Retina (tissue), 1 donor: ENCODE results near the gene RFT1.
"Not testable (repeated sequence)": the region's sequence is repeated elsewhere in the genome, so short reads cannot be mapped to it uniquely, and the experiment has no call there.

Source experiments
- DNase-seq: peaks from one replicate; pipeline ENCODE4 v3.0.0-alpha.2; 2016

RFT1 gene

DNA sequence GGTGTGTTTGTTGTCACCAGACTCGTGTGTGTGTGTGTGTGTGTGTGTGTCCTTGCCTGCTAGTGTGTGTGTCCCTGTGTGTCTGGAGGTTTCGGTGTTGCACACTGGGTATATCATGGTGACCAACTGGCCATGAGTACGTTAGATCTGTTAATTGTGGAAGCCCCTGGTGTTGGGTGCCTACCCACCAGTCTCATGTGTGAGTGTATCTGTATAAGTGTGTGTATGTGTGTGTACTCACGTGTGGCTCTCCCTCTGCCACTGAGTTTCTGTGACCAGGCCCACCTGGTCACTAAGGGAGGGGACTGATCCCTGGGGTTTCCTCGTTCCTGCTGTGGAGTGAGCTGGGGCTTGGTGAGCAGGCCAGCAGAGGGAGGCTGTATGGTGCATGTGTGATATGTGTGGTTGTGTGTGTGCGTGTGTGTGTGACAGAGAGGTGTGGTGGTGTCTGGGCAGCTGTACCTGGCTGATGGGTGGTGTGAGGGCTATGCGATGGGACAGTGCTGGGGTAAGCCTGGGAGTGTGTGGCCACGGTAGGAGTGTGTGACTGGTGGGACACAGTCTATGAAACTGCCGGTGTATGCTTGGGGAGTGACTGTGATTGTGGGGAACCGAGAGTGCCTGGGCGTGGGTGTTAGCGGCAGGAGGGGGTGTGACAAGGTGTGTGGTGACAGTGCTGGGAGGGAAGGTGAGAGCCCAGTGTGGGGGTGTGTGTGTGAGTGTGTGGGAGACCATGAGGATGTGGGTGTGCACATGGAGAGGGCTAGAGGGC, 32.6 kb upstream of the RFT1 start:
- peak; percentile 27 for DNase-seq

DNA sequence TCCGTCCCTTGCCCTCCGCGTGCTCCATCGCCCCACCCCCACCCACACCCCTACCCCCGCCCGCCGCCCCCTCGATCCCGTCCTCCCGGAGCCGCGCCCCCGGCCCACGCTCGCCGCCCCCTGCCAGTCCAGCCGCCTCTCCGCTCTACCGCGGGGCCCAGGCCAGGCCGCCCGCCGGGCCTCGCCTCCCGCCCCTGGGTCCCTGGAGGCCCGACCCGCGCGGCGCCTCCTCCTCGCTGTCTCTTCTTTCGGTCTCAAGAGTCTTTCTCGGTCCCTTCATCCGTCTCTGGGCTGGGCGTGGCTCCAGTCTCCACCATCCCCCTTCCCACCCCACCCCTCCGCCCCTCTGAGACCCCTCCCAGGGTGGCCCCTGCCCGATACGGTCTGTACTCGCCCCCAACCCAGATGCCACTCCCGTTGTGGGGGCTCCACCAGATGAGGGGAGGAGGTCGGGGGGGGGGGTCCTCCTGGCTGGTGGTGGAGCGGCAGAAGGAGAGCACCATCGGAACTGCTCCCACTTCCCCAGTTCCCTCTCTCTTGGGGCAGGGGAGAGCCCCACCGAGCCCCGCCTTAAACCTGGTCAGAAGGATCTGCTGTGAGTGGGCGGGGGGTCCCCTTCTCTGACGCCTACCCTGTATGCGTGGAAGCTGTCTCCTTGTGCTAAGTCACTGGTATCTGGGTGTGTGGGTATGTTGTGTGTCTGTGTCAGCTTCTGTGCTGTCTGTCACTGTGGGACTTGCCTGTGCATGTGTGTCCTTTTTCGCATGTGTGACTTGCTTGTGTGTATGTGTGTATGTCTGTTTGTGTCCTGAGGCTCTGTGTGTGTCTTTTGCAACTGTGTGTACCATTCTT, 31.8 kb upstream of the RFT1 start:
- peak; percentile 54 for DNase-seq

DNA sequence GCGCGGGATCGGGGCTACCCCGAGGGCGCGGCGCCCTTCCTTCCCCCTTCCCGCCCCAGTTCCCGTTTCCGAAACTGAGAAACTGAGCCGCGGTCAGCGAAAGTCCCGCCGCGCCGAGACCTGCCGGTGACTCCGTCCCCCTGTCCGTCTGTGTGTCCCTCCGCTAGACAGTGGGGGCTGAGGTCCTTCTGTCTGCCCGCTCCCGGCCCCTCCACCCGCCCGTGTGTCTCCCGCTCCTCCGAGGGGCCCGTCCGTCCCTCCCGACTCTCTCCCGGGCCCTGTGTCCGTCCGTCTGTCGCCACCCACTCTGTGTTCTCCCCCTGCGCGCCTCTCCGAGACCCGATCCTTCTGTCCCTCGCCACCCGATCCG, 31.2 kb upstream of the RFT1 start:
- peak; percentile 61 for DNase-seq

- DNase-seq, result peak; percentile 69
These were observed 30.6 kb upstream of the RFT1 start, which contains the start of gene PRKCD for GRCh38 chr3:53160660-53161449. TSS of gene PRKCD (plus strand) at chr3:53161209. CDS start at chr3:53178423, 17,214 bp downstream.

- DNase-seq, result no peak
These were observed 29.9 kb upstream of the RFT1 start for GRCh38 chr3:53160061-53160659.

- no peak for DNase-seq
These were observed 29.2 kb upstream of the RFT1 start for GRCh38 chr3:53159156-53160060.

DNA sequence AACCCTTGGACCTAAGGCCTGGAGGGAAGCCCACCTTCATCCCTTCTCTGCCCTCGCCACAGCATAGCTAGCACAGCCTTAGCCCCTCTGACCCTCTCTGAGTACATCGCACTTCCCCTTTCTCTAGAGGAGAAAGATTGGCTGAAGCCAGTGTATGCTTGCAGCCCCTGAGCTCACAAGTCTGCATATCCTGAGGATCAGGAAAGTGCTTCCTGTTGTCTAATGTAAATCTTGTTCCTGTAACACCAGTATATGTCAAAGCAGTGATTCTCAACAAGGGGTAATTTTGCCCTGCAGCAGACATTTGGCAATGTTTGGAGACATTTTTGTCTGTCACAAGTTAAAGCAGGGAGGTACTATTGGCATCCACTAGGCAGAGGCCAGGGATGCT, 28.5 kb upstream of the RFT1 start:
- DNase-seq, result no peak

GRCh38 chr3:53157974-53158580, 27.8 kb upstream of the RFT1 start:
- DNase-seq, result no peak

DNA sequence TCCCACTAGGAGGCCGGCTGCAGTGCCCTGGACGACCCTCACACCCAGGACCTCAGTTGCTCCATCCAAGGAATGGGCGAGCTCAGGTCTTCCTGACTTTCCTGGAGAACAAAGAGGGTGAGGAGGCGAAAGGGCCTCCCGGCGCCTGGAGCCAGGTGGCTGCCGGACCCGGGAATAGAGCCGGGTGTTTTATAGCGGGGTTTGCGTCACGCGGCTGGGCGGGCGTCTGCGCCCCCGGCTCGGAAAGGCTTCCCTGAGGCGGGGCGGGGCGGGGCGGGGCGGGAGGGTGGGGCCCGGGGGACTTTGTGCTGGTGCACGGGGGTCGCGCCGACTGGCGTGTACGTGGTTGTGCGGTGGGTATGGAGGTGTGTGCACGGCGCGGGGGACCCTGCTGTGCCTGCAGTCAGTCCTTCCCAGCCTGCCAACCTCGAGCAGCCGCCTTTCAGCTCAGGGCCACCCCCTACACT, 26.2 kb upstream of the RFT1 start:
- DNase-seq, result no peak

DNA sequence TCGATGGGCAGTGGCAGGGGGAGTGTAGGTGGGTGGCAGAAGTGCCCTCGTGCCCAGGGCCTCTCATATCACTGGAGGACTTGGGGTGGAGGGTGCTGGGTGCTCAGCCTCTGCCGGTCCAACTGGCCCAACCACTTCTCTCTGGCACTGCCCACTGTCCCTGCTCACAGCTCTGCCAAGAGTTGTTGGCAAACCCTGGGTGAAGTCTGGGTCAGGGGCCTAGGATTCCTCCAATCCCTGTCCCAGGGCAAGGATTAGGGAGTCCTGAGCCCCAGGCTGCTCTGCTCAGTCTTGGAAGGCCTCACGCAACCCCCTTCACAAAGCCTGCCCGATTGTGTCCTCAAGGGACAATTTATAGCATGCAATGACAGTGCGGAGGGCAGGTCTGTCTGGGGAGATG, 25.5 kb upstream of the RFT1 start:
- DNase-seq, result no peak

DNA sequence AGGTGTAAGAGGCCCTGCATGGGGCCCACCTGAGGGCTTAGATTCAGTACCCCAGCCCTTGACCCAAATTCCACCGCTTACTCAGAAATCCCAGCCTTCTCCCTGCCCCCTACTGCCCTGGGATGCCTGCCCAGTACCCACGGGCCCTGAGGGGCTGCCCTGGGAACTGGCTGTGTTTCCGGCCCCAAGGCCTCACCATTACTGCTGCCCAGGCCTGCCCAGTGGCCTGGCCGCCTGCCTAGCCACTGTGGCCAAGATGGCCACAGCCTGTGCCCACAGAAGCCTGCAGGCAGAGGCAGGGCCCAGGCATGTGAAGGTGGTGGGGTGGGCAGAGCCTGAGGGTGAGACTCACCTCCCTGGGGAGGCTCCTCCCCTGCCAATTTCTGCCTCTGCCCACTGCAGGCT, 24.6 kb upstream of the RFT1 start:
- no peak for DNase-seq

GRCh38 chr3:53153980-53154379, 23.7 kb upstream of the RFT1 start:
- DNase-seq, result no peak

GRCh38 chr3:53153264-53153823, 23.1 kb upstream of the RFT1 start:
- no peak for DNase-seq

- no peak for DNase-seq
These were observed 21.8 kb upstream of the RFT1 start for GRCh38 chr3:53151870-53152660.

DNA sequence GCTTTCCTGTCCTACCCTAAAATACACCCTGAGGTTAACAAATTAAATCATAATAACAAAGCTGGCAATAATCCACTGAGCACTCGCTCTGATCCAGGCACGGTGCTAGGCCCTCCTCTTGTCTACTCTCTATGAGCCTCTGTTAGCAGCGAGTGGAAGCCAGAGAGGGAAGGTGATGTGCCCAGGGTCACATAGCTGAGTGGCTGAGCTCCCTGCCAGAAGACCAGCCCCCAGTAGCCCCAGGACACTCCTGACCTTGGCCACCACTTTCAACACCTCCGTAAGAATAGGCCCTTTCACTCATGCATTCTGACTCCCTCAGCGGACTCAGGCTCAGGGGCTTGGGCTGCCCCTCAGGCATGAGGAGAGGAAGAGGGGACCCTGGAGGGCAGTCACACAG, 21.2 kb upstream of the RFT1 start:
- no peak for DNase-seq

GRCh38 chr3:53151086-53151438, 20.8 kb upstream of the RFT1 start:
- DNase-seq, result not testable (repeated sequence)

DNA sequence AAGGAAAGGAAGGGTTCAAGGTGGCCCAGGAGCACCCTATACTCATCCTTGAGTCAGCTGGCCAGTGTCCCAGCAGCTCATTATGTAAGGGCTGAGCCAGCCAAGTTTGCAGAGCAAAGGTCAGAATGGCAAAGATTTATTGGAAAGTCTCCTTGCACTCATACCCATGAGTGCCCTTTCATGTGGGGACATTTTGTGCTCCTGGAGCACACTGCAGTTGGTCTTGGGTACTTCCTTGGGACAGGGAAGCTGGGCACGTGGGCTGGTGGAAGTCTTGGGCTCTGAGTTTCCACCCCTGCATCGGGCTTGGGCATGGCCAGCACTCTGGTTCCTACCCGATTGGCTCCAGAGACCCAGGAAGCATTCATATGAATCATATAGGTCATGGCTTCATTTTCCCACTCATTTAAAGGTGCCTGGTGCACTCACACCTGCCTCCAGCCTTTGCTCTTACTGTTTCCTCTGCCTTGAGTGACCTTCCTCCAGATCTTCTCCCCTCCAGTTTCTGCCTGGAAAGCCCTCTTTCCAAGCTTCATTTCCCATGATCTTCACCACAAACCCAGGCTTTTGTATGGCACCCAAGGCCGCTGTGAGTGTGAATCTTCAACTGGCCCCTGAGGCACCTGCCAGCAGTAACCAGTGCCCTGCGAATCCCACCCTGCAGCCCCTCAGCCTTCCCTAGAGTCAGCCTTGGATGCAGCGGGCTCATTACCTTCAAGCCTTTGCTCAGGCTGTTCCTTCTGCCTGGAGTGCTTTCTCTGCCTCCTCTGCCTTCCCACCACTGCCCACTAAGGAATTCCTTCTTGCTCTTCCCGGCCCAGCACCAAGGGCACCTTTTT, 20.2 kb upstream of the RFT1 start:
- no peak for DNase-seq

GRCh38 chr3:53149699-53150098, 19.5 kb upstream of the RFT1 start:
- DNase-seq, result no peak

DNA sequence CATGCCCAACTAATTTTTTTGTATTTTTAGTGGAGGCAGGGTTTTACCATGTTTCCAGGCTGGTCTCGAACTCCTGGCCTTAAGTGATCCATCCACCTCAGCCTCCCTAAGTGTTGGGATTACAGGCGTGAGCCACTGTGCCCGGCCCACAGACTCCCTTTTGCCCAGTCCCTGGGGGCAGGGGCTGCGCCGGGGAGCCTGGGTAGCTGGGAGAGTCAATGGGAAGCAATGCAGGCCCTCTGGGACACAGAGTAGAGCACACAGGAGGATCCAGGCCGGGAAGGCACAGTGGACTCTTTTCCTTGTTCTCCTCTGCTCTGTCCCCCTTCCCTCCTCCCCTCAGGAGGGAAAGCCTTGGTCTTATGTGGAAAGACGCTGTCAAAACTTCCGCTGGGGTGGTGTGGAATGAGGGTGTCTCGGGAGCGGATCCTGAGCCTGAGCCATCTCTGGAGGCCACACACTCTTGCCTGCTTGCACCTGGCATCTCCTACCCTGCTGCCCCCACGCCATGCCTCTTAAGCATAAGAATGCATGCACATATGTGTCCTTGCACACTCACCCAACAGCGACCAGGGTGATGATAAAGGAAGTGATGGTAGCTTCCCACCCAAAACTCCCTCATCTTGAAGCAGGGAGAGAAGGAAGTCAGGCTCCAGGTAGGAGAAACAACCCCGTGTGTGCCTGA, 18.9 kb upstream of the RFT1 start:
- no peak for DNase-seq
